C4-2B (cell line): ENCODE results near the gene ETV6.

Experiments
- CTCF ChIP-seq: fragments of 450-650 bp; conservative IDR thresholded peaks from 2 replicates; pipeline ENCODE4 v1.5.1; 2017; ENCODE audit warnings: mild to moderate bottlenecking
- ZFX ChIP-seq: fragments of 450-650 bp; IDR thresholded peaks from 2 replicates; pipeline ENCODE4 v1.6.1; 2017

- TF ChIP-seq CTCF (no peak), ZFX (no peak)
Observed at GRCh38 chr12:11674894-11675390, 25.5 kb downstream of the ETV6 start.
